Hepatocyte (in vitro differentiated cells): ENCODE measurements around the gene SYT9. TPM values are rescaled to one million over a fixed set of nuclear protein-coding genes. Genes with fewer than 3 reads are reported as not detected.

ENCODE experiments used
- DNase-seq: peaks from one replicate; pipeline ENCODE4 v3.0.0-alpha.2; 2016; ENCODE audit warnings: low spot score
- H2AFZ ChIP-seq: fragments of 200-600 bp; sonication (generic); 2 replicates; pipeline ENCODE4 v1.6.0; 2016; ENCODE audit warnings: antibody characterized with exemption, mild to moderate bottlenecking
- H3K27ac ChIP-seq: fragments of 200-600 bp; sonication (generic); 2 replicates; pipeline ENCODE4 v1.5.1; 2016; ENCODE audit warnings: mild to moderate bottlenecking
- H3K27me3 ChIP-seq: fragments of 200-600 bp; sonication (generic); 2 replicates; pipeline ENCODE4 v1.6.1; 2016
- H3K36me3 ChIP-seq: fragments of 200-600 bp; sonication (generic); replicated peaks from 2 replicates; pipeline ENCODE4 v1.5.1; 2016; ENCODE audit warnings: low read depth; ENCODE audit not compliant: insufficient read depth
- H3K4me1 ChIP-seq: fragments of 200-600 bp; sonication (generic); 2 replicates; pipeline ENCODE4 v1.5.1; 2016; ENCODE audit warnings: mild to moderate bottlenecking, moderate library complexity; ENCODE audit not compliant: insufficient read depth
- H3K4me2 ChIP-seq: fragments of 200-600 bp; sonication (generic); 2 replicates; pipeline ENCODE4 v1.6.0; 2016
- H3K4me3 ChIP-seq: fragments of 200-600 bp; sonication (generic); 2 replicates; pipeline ENCODE4 v1.5.1; 2016; ENCODE audit warnings: mild to moderate bottlenecking
- H3K79me2 ChIP-seq: fragments of 200-600 bp; sonication (generic); 2 replicates; pipeline ENCODE4 v1.6.0; 2017; ENCODE audit warnings: mild to moderate bottlenecking
- H3K9me2 ChIP-seq: fragments of 200-600 bp; sonication (generic); replicated peaks from 2 replicates; pipeline ENCODE4 v1.6.0; 2017; ENCODE audit warnings: mild to moderate bottlenecking; ENCODE audit not compliant: insufficient read depth
- H3K9me3 ChIP-seq: fragments of 200-600 bp; sonication (generic); 2 replicates; pipeline ENCODE4 v1.5.1; 2016; ENCODE audit warnings: low read depth, mild to moderate bottlenecking
- H4K20me1 ChIP-seq: fragments of 200-600 bp; sonication (generic); 2 replicates; pipeline ENCODE4 v1.6.0; 2016; ENCODE audit warnings: mild to moderate bottlenecking; ENCODE audit not compliant: insufficient read depth, poor library complexity, severe bottlenecking
- CTCF ChIP-seq: fragments of 200-600 bp; sonication (generic); IDR thresholded peaks from 2 replicates; pipeline ENCODE4 v1.5.1; 2016; ENCODE audit warnings: antibody characterized with exemption, mild to moderate bottlenecking; ENCODE audit not compliant: poor library complexity
- EZH2 ChIP-seq: fragments of 200-600 bp; sonication (generic); IDR thresholded peaks from 2 replicates; pipeline ENCODE4 v1.6.1; 2016; ENCODE audit warnings: antibody characterized with exemption, mild to moderate bottlenecking, borderline replicate concordance
- EZH2phosphoT487 ChIP-seq: fragments of 200-600 bp; sonication (generic); IDR thresholded peaks from one replicate; pipeline ENCODE4 v1.6.1; 2018; ENCODE audit warnings: antibody characterized with exemption, mild to moderate bottlenecking, low read depth, moderate library complexity; ENCODE audit not compliant: unreplicated experiment, severe bottlenecking
- WGBS: methylation state at CpG from one replicate; pipeline ENCODE4 v1.1.6; 2016; ENCODE audit warnings: low lambda C conversion rate; ENCODE audit errors: missing lambda C conversion rate; 5-methylcytosine and 5-hydroxymethylcytosine counted together
- polyA plus RNA-seq: library from polyadenylated mRNA; unstranded; fragments of >200 nt; fragmentation: Nextera tagmentation; extraction: Ambion mirVana; gene quantifications from 2 replicates; pipeline ENCODE4 v1.2.1, GENCODE V29; 2016
- total RNA-seq: library from RNA; depleted of rRNA; stranded (reverse); fragments of >200 nt; gene quantifications from 2 replicates; pipeline ENCODE4 v1.2.3, GENCODE V29; 2014

SYT9 gene
- total and polyA plus RNA-seq, 2 experiments from 2014 or later: 0.22 to 1.3 TPM

GRCh38 chr11:7314811-7315604 lies 63.3 kb downstream of the SYT9 start:
- TF ChIP-seq EZH2 (no peak), CTCF (no peak), EZH2phosphoT487 (no peak)
- DNase-seq: no peak
- 79% methylated on average over 4 of the region's 4 CpGs for WGBS

GRCh38 chr11:7319501-7319900 lies 67.8 kb downstream of the SYT9 start:
- TF ChIP-seq CTCF (no peak), EZH2phosphoT487 (no peak), EZH2 (no peak)
- no peaks in the 10 kb centered on the region for H3K4me1 ChIP-seq
- 52% methylated on average over 2 of the region's 2 CpGs for WGBS

More at GRCh38 chr11:7314811-7315604, 63.3 kb downstream of the SYT9 start:
- no peaks in the 10 kb centered on the region for H3K9me3 ChIP-seq
- no peaks in the 10 kb centered on the region for H4K20me1 ChIP-seq
- H3K79me2 ChIP-seq: no peaks in the 10 kb centered on the region
- no peak overlapping the region for H3K4me2 ChIP-seq
- H2AFZ ChIP-seq: no peak overlapping the region
- no peak overlapping the region for H3K27ac ChIP-seq
- no peaks in the 10 kb centered on the region for H3K27me3 ChIP-seq
- H3K9me2 ChIP-seq: no peaks in the 10 kb centered on the region
- H3K4me3 ChIP-seq: no peak overlapping the region
- H3K4me1 ChIP-seq: no peaks in the 10 kb centered on the region
- no peaks in the 10 kb centered on the region for H3K36me3 ChIP-seq

GRCh38 chr11:7320306-7320705 lies 68.6 kb downstream of the SYT9 start:
- Histone ChIP-seq H3K4me1 (no peaks in the 10 kb centered on the region), H3K36me3 (no peaks in the 10 kb centered on the region), H3K4me2 (no peak overlapping the region), H3K4me3 (no peak overlapping the region), H3K27ac (no peak overlapping the region), H3K27me3 (peaks cover 4% of the 10 kb centered on the region), H2AFZ (no peak overlapping the region), H3K79me2 (no peaks in the 10 kb centered on the region), H3K9me2 (no peaks in the 10 kb centered on the region), H4K20me1 (peaks cover 3% of the 10 kb centered on the region), H3K9me3 (no peaks in the 10 kb centered on the region)
- TF ChIP-seq EZH2 (no peak), EZH2phosphoT487 (no peak), CTCF (no peak)
- no peak for DNase-seq

More at GRCh38 chr11:7319501-7319900, 67.8 kb downstream of the SYT9 start:
- H3K27ac ChIP-seq: no peak overlapping the region
- no peaks in the 10 kb centered on the region for H3K79me2 ChIP-seq
- H2AFZ ChIP-seq: no peak overlapping the region
- peaks cover 4% of the 10 kb centered on the region for H3K27me3 ChIP-seq
- no peak overlapping the region for H3K4me3 ChIP-seq
- H3K9me2 ChIP-seq: no peaks in the 10 kb centered on the region
- H3K9me3 ChIP-seq: no peaks in the 10 kb centered on the region
- H3K36me3 ChIP-seq: no peaks in the 10 kb centered on the region
- H3K4me2 ChIP-seq: no peak overlapping the region
- peaks cover 3% of the 10 kb centered on the region for H4K20me1 ChIP-seq
- no peak for DNase-seq
